Osteoblast (primary cell): Measurements from ENCODE around the gene KRTAP9-7. TPM values are rescaled to one million over a fixed set of nuclear protein-coding genes. Genes with fewer than 3 reads are reported as not detected.

Experiments
- DNase-seq: peaks from one replicate; pipeline ENCODE4 v3.0.0; 2011; ENCODE audit warnings: low spot score, mixed read lengths; ENCODE audit not compliant: insufficient read length; ENCODE audit errors: missing footprints
- H2AFZ ChIP-seq: 2 replicates; pipeline ENCODE4 v1.6.0; 2011; ENCODE audit warnings: mild to moderate bottlenecking, low read length
- H3K27ac ChIP-seq: 2 replicates; pipeline ENCODE4 v1.5.1; 2011; ENCODE audit warnings: mild to moderate bottlenecking, low read depth, low read length, moderate library complexity
- H3K27me3 ChIP-seq: 2 replicates; pipeline ENCODE4 v1.6.0; 2012; ENCODE audit warnings: mild to moderate bottlenecking, control low read depth, inconsistent platforms, low read length, moderate library complexity; ENCODE audit not compliant: insufficient read depth
- H3K36me3 ChIP-seq: 2 replicates; pipeline ENCODE4 v1.5.1; 2011; ENCODE audit warnings: mild to moderate bottlenecking, low read length, control low read depth, moderate library complexity; ENCODE audit not compliant: insufficient read depth
- H3K4me1 ChIP-seq: 2 replicates; pipeline ENCODE4 v1.5.1; 2011; ENCODE audit warnings: mild to moderate bottlenecking, low read length, control low read depth, moderate library complexity; ENCODE audit not compliant: insufficient read depth
- H3K4me2 ChIP-seq: 2 replicates; pipeline ENCODE4 v1.6.0; 2011; ENCODE audit warnings: mild to moderate bottlenecking, low read length; ENCODE audit not compliant: insufficient read depth
- H3K4me3 ChIP-seq: fragments of 200-600 bp; sonication (generic); 3 replicates; pipeline ENCODE4 v1.5.1; 2012; ENCODE audit warnings: mild to moderate bottlenecking, low read length, inconsistent platforms; ENCODE audit not compliant: insufficient read depth
- H3K79me2 ChIP-seq: 2 replicates; pipeline ENCODE4 v1.6.0; 2012; ENCODE audit warnings: mild to moderate bottlenecking, low read length, control low read depth, inconsistent platforms; ENCODE audit not compliant: insufficient read depth
- H3K9me3 ChIP-seq: 2 replicates; pipeline ENCODE4 v1.5.1; 2011; ENCODE audit warnings: low read depth, low read length, control low read depth
- H4K20me1 ChIP-seq: 2 replicates; pipeline ENCODE4 v1.6.0; 2012; ENCODE audit warnings: mild to moderate bottlenecking, low read length, control low read depth; ENCODE audit not compliant: insufficient read depth
- CTCF ChIP-seq: IDR thresholded peaks from 2 replicates; pipeline ENCODE4 v1.5.1; 2011; ENCODE audit warnings: mild to moderate bottlenecking, low read depth, low read length, moderate library complexity; ENCODE audit errors: extremely low read depth
- total RNA-seq: library from RNA; depleted of rRNA; stranded (reverse); fragments of >200 nt; gene quantifications from 2 replicates; pipeline ENCODE4 v1.2.3, GENCODE V29; 2012

KRTAP9-7 gene
- total RNA-seq, 1 donor = not detected

GRCh38 chr17:41318231-41318630 is 42.7 kb downstream of the KRTAP9-7 start:
- Histone ChIP-seq H3K4me1 (peaks cover 6% of the 10 kb centered on the region), H3K79me2 (no peaks in the 10 kb centered on the region), H2AFZ (no peak overlapping the region), H3K27me3 (no peaks in the 10 kb centered on the region), H3K4me3 (no peak overlapping the region), H3K9me3 (no peaks in the 10 kb centered on the region), H3K27ac (no peak overlapping the region), H3K36me3 (no peaks in the 10 kb centered on the region), H3K4me2 (no peak overlapping the region), H4K20me1 (no peaks in the 10 kb centered on the region)
- DNase-seq = no peak
- TF ChIP-seq CTCF = no peak

- no peaks in the 10 kb centered on the region for H3K27me3 ChIP-seq
- H3K4me1 ChIP-seq = no peaks in the 10 kb centered on the region
- peak overlapping the region; percentile 36 for H3K27ac ChIP-seq
- no peaks in the 10 kb centered on the region for H3K79me2 ChIP-seq
- peak; percentile 94 for DNase-seq
- TF ChIP-seq CTCF = peak; percentile 91
- no peaks in the 10 kb centered on the region for H3K36me3 ChIP-seq
- H4K20me1 ChIP-seq = no peaks in the 10 kb centered on the region
- H3K4me2 ChIP-seq = peak overlapping the region; percentile 8
- H2AFZ ChIP-seq = peak overlapping the region; percentile 43
- H3K4me3 ChIP-seq = no peak overlapping the region
- H3K9me3 ChIP-seq = no peaks in the 10 kb centered on the region
These were observed 46.8 kb downstream of the KRTAP9-7 start for GRCh38 chr17:41322094-41322902.

GRCh38 chr17:41322903-41323895 is 47.7 kb downstream of the KRTAP9-7 start:
- Histone ChIP-seq H3K4me3 (no peak overlapping the region), H3K4me2 (no peak overlapping the region), H4K20me1 (no peaks in the 10 kb centered on the region), H3K79me2 (no peaks in the 10 kb centered on the region), H2AFZ (peak overlapping the region; percentile 5), H3K27ac (peak overlapping the region; percentile 32), H3K4me1 (no peaks in the 10 kb centered on the region), H3K9me3 (no peaks in the 10 kb centered on the region), H3K36me3 (no peaks in the 10 kb centered on the region), H3K27me3 (no peaks in the 10 kb centered on the region)
- no peak for TF ChIP-seq CTCF
- no peak for DNase-seq
